Measurements from ENCODE around the gene TMEM150A.
"Not testable (repeated sequence)": the region's sequence is repeated elsewhere in the genome, so short reads cannot be mapped to it uniquely, and the experiment has no call there.

TMEM150A gene

DNA sequence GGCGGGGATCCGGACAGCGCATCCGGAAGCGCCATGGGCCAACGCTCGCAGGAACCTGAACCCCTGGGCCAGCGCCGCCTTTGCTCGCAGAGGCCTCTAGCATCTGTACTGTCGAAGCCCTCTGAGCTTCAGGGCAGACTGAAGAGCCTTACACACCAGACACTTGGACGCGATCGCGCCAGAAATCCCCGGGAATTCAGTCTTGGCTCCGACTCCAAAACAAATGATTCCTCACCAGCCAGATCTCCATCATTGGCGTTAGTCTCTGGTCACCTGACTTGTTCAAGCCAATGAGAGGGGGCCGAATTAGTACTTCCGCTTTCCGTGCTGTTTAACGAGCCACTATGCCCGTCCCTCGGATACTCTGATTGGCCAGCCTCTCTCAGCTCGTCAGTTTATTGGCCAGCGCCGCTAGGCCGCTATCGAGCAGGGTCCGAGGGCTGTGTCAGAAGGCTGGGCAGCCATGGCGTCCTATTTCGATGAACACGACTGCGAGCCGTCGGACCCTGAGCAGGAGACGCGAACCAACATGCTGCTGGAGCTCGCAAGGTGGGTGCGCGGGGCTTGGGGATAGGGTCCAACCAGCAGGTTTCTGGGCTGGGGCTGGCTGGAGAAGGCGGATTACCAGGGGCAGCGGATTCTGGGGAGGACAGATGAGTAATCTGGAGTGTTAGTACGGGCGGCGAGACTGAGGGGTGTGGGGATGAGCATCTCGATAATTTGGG is 7.0 kb downstream of the TMEM150A start, which contains the start of gene RNF181:
Gene RNF181 (plus strand): TSS at position 445 of the 725 bp plus-strand sequence. CDS start 19 bp downstream, at position 464.
- H3K27ac ChIP-seq: peak within 1 kb of the TSS; percentile 96
- DNase-seq (ENCODE audit: low spot score): peak; percentile 97
- POLR2A ChIA-PET (ENCODE audit: low non-redundant PET): interaction anchor here (0.5 to 1.5 kb wide), 4 partner anchors 10 to 213 kb away, joined by 3 to 6 read pairs (median 4); partner anchors contain the start of gene VAMP8
- TF ChIP-seq CTCF (conservative IDR thresholded peaks at IDR 0.05; ENCODE audit: low read depth): no peak
- CTCF ChIA-PET: interaction anchor here (0.6 to 1.6 kb wide), 2 partner anchors 9 to 209 kb away, joined by 3 read pairs; no protein-coding TSS in a partner anchor

GRCh38 chr2:85594715-85595300 is 7.7 kb downstream of the TMEM150A start:
- CTCF ChIA-PET: interaction anchor here (0.6 to 1.6 kb wide), 3 partner anchors 10 to 209 kb away, joined by 3 read pairs; partner anchors contain the start of gene VAMP8
- no peak for TF ChIP-seq CTCF (conservative IDR thresholded peaks at IDR 0.05; ENCODE audit: low read depth)
- POLR2A ChIA-PET (ENCODE audit: low non-redundant PET): interaction anchor here (0.5 to 1.5 kb wide), 3 partner anchors 10 to 131 kb away, joined by 3 to 6 read pairs (median 3); partner anchors contain the start of gene VAMP8
- DNase-seq (ENCODE audit: low spot score): no peak
- H3K27ac ChIP-seq: peak overlapping the region; percentile 96

DNA sequence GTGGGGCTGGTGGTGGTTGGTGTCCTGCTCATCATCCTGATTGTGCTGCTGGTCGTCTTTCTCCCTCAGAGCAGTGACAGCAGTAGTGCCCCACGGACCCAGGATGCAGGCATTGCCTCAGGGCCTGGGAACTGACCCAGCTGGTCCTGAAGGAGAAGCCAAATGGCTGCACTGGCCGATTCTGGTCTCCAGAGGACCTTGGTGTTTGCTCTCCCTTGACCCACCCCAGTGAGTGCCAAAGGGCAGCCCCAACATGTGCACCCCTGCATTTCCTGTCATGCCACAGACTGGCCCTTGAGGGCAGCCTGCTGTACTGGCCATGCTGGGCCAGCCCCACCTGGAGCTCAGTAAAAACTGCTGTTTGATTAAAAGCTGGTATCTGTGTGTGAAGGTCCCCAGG is 9.5 kb downstream of the TMEM150A start:
- H3K27ac ChIP-seq: peak overlapping the region; percentile 22
- ChIA-PET POLR2A (ENCODE audit: low non-redundant PET) (no interaction called here), CTCF (interaction anchor here (1.0 kb wide), 1 partner anchor 12 kb away, joined by 3 read pairs; no protein-coding TSS in a partner anchor)
- no peak for DNase-seq (ENCODE audit: low spot score)
- no peak for TF ChIP-seq CTCF (conservative IDR thresholded peaks at IDR 0.05; ENCODE audit: low read depth)

- POLR2A ChIA-PET (ENCODE audit: low non-redundant PET); DNase-seq (ENCODE audit: low spot score); H3K27ac ChIP-seq: not testable (repeated sequence)
- CTCF ChIA-PET: interaction anchor here (1.0 kb wide), 1 partner anchor 11 kb away, joined by 3 read pairs; no protein-coding TSS in a partner anchor
Observed at GRCh38 chr2:85592299-85592698, 10.2 kb downstream of the TMEM150A start.

DNA sequence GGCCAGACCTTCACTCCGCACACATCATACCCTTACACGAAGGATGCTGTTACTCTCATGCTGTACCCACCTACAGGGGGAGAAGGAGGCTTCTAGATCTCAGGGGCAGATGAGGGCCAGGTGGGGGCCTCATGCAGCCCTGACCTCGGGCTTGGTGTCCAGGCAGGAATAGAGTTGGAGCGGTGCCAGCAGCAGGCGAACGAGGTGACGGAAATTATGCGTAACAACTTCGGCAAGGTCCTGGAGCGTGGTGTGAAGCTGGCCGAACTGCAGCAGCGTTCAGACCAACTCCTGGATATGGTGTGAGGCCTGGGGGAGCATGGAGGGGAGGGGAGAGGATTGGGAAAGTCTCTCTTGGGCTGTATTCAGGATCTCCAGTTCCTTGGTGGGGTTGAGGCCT is 10.9 kb downstream of the TMEM150A start:
- CTCF ChIA-PET: no interaction called here
- TF ChIP-seq CTCF (conservative IDR thresholded peaks at IDR 0.05; ENCODE audit: low read depth): no peak
- POLR2A ChIA-PET (ENCODE audit: low non-redundant PET): no interaction called here
- DNase-seq (ENCODE audit: low spot score): no peak
- peak overlapping the region; percentile 65 for H3K27ac ChIP-seq

DNA sequence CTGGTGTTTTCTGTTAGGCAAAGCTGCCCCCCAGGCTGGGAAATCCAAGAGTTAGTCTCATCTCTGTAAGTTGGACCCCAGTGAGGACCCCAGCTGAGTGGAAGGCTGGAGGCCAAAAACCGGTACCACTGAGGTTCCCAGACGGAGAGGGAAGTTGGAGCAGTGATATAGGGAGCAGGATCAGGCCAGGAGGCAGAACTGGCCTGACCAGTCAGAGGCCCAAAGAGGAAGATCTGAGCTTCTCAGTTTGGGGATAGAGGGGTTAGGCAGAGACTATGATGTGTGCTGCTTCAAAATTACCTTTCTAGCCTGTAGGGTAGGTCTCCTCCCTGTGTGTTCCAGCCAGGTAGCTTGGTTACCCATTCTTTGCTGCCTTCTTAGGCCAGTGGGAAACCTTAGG is 11.5 kb downstream of the TMEM150A start:
- DNase-seq (ENCODE audit: low spot score): no peak
- TF ChIP-seq CTCF (conservative IDR thresholded peaks at IDR 0.05; ENCODE audit: low read depth): no peak
- peak overlapping the region; percentile 65 for H3K27ac ChIP-seq
- POLR2A ChIA-PET (ENCODE audit: low non-redundant PET): no interaction called here
- CTCF ChIA-PET: interaction anchor here (0.7 kb wide), 1 partner anchor 171 kb away, joined by 3 read pairs; no protein-coding TSS in a partner anchor

All from RWPE1 (cell line).